ENCODE measurements around the gene FGGY.
A peak's percentile ranks its signal among the peaks of the same experiment; 100 is the strongest.
"Not testable (repeated sequence)": the region's sequence is repeated elsewhere in the genome, so short reads cannot be mapped to it uniquely, and the experiment has no call there.

The FGGY gene

GRCh38 chr1:59639266-59639665 is 342.4 kb downstream of the FGGY start:
- DNase-seq (ENCODE audit: low read depth) = no peak

GRCh38 chr1:59640851-59641250 is 344.0 kb downstream of the FGGY start:
- no peak for DNase-seq (ENCODE audit: low read depth)

GRCh38 chr1:59641836-59642235 is 344.9 kb downstream of the FGGY start:
- DNase-seq (ENCODE audit: low read depth) = no peak

- DNase-seq (ENCODE audit: low read depth) = peak; percentile 58
Measured at GRCh38 chr1:59643526-59643925, 346.6 kb downstream of the FGGY start.

GRCh38 chr1:59645893-59646292 is 349.0 kb downstream of the FGGY start:
- DNase-seq (ENCODE audit: low read depth) = peak; percentile 77

- DNase-seq (ENCODE audit: low read depth) = not testable (repeated sequence)
Measured at GRCh38 chr1:59653142-59653958, 356.5 kb downstream of the FGGY start.

GRCh38 chr1:59653968-59654367 is 357.1 kb downstream of the FGGY start:
- DNase-seq (ENCODE audit: low read depth) = no peak

GRCh38 chr1:59657873-59658465 is 361.1 kb downstream of the FGGY start:
- DNase-seq (ENCODE audit: low read depth) = no peak

GRCh38 chr1:59664166-59664565 is 367.3 kb downstream of the FGGY start:
- no peak for DNase-seq (ENCODE audit: low read depth)

GRCh38 chr1:59666106-59666505 is 369.2 kb downstream of the FGGY start:
- no peak for DNase-seq (ENCODE audit: low read depth)

- DNase-seq (ENCODE audit: low read depth) = no peak
Measured at GRCh38 chr1:59667020-59667419, 370.1 kb downstream of the FGGY start.

- DNase-seq (ENCODE audit: low read depth) = peak; percentile 62
Measured at GRCh38 chr1:59669752-59670312, 372.9 kb downstream of the FGGY start.

- peak; percentile 26 for DNase-seq (ENCODE audit: low read depth)
Measured at GRCh38 chr1:59670662-59671061, 373.8 kb downstream of the FGGY start.

- DNase-seq (ENCODE audit: low read depth) = no peak
Measured at GRCh38 chr1:59671066-59671952, 374.4 kb downstream of the FGGY start.

- no peak for DNase-seq (ENCODE audit: low read depth)
Measured at GRCh38 chr1:59671953-59672305, 375.0 kb downstream of the FGGY start.

GRCh38 chr1:59672851-59673572 is 376.1 kb downstream of the FGGY start:
- DNase-seq (ENCODE audit: low read depth) = peak; percentile 55

GRCh38 chr1:59673573-59674450 is 376.9 kb downstream of the FGGY start:
- DNase-seq (ENCODE audit: low read depth) = no peak

GRCh38 chr1:59674595-59674994 is 377.7 kb downstream of the FGGY start:
- peak; percentile 69 for DNase-seq (ENCODE audit: low read depth)

GRCh38 chr1:59675936-59676335 is 379.0 kb downstream of the FGGY start:
- DNase-seq (ENCODE audit: low read depth) = no peak

- no peak for DNase-seq (ENCODE audit: low read depth)
Measured at GRCh38 chr1:59678040-59678439, 381.1 kb downstream of the FGGY start.
